HCT116 (cell line): ENCODE data around the gene TMEM132A.
A peak's percentile ranks its signal among the peaks of the same experiment; 100 is the strongest.

ENCODE experiments used
- POLR2A ChIP-seq: IDR thresholded peaks from 2 replicates; pipeline ENCODE4 v1.7.0; 2011; ENCODE audit warnings: borderline replicate concordance; ENCODE audit not compliant: insufficient read depth, insufficient read length; ENCODE audit errors: extremely low read depth
- ZNF274 ChIP-seq: fragments of 200-500 bp; sonication (Bioruptor generic); IDR thresholded peaks from 2 replicates; pipeline ENCODE4 v1.6.1; 2014; ENCODE audit warnings: mild to moderate bottlenecking, low read depth, low read length, inconsistent platforms
- TF ChIP-seq, protein P1 (sequence below), 3 experiments: fragments of 200-600 bp in 1 of 3; sonication (generic) in 1 of 3; IDR thresholded peaks in 2 of 3; conservative IDR thresholded peaks in 1 of 3; 2 replicates each; pipeline ENCODE4 v1.5.1; 2012 to 2017; ENCODE audit warnings: low read depth in 2 of 3, low read length in 2 of 3, antibody characterized with exemption in 1 of 3, borderline replicate concordance in 1 of 3, control low read depth in 1 of 3, mild to moderate bottlenecking in 1 of 3, mixed read lengths in 1 of 3, mixed run types in 1 of 3, moderate library complexity in 1 of 3; ENCODE audit not compliant: insufficient read depth in 1 of 3
- TF ChIP-seq, protein P2 (sequence below): IDR thresholded peaks from 2 replicates; pipeline ENCODE4 v1.6.1; 2012; ENCODE audit warnings: low read depth
- TF ChIP-seq, protein P3 (sequence below): IDR thresholded peaks from 2 replicates; pipeline ENCODE4 v1.6.1; 2012

DNA sequence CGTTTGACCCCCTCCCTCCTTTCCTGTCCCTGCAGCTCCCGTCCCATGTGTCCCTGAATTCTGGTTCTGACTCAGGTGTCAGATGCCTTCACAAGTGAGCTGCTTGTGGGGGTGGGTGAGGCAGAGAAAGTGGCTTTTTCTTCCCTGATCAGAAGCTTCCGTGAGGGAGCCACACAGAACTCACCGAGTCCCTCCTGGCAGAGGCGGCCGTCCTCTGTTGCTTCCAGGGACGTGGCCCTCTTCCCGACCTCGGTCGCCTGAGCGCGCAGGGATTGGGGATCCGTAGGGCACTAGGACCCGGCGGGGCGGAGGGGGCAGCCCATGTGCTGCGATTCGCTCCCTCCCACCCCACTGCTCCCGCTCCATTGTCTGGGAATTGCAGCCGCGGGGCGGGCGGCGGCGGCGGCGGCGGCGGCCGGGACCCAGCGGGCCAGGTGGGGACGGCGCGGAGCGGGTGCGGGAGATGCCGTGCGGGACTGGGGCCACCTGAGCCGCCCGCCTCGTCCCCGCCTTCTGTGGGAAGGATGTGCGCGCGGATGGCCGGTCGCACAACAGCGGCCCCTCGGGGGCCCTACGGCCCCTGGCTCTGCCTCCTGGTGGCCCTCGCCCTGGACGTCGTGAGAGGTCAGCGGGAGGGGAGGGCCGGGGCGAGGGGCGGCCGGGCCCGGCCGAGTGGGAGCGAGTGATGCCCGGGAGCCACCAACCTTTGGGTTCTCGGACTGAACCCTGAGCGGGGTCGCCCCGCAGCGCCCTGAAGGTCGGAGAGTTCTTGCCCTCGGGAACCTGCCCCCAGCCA lies at the start of gene TMEM132A:
- TF ChIP-seq, protein P1, sequence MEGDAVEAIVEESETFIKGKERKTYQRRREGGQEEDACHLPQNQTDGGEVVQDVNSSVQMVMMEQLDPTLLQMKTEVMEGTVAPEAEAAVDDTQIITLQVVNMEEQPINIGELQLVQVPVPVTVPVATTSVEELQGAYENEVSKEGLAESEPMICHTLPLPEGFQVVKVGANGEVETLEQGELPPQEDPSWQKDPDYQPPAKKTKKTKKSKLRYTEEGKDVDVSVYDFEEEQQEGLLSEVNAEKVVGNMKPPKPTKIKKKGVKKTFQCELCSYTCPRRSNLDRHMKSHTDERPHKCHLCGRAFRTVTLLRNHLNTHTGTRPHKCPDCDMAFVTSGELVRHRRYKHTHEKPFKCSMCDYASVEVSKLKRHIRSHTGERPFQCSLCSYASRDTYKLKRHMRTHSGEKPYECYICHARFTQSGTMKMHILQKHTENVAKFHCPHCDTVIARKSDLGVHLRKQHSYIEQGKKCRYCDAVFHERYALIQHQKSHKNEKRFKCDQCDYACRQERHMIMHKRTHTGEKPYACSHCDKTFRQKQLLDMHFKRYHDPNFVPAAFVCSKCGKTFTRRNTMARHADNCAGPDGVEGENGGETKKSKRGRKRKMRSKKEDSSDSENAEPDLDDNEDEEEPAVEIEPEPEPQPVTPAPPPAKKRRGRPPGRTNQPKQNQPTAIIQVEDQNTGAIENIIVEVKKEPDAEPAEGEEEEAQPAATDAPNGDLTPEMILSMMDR (IDR thresholded peaks at IDR 0.05 in 2 of 3, conservative IDR thresholded peaks at IDR 0.05 in 1 of 3; ENCODE audit: borderline replicate concordance in 1 of 3, insufficient read depth in 1 of 3, low read depth in 2 of 3, low read length in 2 of 3) = no peak
- TF ChIP-seq ZNF274 (no peak), POLR2A (no peak)
- TF ChIP-seq, protein P2, sequence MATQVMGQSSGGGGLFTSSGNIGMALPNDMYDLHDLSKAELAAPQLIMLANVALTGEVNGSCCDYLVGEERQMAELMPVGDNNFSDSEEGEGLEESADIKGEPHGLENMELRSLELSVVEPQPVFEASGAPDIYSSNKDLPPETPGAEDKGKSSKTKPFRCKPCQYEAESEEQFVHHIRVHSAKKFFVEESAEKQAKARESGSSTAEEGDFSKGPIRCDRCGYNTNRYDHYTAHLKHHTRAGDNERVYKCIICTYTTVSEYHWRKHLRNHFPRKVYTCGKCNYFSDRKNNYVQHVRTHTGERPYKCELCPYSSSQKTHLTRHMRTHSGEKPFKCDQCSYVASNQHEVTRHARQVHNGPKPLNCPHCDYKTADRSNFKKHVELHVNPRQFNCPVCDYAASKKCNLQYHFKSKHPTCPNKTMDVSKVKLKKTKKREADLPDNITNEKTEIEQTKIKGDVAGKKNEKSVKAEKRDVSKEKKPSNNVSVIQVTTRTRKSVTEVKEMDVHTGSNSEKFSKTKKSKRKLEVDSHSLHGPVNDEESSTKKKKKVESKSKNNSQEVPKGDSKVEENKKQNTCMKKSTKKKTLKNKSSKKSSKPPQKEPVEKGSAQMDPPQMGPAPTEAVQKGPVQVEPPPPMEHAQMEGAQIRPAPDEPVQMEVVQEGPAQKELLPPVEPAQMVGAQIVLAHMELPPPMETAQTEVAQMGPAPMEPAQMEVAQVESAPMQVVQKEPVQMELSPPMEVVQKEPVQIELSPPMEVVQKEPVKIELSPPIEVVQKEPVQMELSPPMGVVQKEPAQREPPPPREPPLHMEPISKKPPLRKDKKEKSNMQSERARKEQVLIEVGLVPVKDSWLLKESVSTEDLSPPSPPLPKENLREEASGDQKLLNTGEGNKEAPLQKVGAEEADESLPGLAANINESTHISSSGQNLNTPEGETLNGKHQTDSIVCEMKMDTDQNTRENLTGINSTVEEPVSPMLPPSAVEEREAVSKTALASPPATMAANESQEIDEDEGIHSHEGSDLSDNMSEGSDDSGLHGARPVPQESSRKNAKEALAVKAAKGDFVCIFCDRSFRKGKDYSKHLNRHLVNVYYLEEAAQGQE = no peak
- TF ChIP-seq, protein P3, sequence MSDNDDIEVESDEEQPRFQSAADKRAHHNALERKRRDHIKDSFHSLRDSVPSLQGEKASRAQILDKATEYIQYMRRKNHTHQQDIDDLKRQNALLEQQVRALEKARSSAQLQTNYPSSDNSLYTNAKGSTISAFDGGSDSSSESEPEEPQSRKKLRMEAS = peak; percentile 95
